ENCODE data around the gene CERCAM.
"Not testable (repeated sequence)": the region's sequence is repeated elsewhere in the genome, so short reads cannot be mapped to it uniquely, and the experiment has no call there.

The CERCAM gene

GRCh38 chr9:128415281-128415680, 5.4 kb upstream of the CERCAM start:
- intact Hi-C loops (cut with DNase I): no loop called here
- no peak for DNase-seq

DNA sequence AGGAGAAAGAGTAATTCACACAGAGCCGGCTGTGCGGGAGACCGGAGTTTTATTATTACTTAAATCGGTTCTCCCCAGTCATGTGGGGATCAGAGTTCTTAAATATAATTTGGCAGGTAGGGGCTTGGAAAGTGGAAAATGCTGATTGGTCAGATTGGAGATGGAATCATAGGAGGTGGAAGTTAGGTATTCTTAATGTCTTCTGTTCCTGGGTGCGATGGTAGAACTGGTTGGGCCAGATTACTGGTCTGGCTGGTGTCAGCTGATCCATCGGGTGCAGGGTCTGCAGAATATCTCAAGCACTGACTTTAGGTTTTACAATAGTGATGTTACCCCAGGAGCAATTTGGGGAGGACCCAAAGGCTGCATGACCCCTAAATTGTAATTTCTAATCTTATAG, 4.6 kb upstream of the CERCAM start:
- intact Hi-C loops (cut with DNase I): no loop called here
- no peak for DNase-seq

DNA sequence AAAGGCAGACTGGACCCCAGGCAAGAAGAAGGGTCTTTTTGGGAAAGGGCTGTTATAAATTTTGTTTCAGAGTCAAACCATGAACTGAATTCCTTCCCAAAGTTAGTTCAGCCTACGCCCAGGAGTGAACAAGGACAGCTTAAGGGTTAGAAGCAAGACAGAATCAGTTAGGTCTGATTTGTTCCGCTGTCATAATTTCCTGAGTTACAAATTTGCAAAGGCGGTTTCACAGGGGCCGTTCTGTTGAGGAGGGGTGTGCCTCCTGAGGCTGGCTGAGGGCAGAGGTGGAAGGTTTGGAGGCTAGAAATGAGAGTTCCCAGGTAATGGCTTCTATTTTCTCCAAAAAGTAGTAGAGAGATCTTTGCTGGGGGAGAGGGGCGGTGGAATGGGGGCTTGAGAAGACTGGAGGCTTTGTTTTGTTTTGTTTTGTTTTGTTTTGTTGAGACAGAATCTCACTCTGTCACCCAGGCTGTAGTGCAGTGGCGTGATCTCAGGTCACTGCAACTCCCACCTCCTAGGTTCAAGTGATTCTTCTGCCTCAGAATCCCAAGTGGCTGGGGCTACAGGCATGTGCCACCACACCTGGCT, 4.1 kb upstream of the CERCAM start:
- intact Hi-C loops (cut with DNase I): no loop called here
- no peak for DNase-seq

DNA sequence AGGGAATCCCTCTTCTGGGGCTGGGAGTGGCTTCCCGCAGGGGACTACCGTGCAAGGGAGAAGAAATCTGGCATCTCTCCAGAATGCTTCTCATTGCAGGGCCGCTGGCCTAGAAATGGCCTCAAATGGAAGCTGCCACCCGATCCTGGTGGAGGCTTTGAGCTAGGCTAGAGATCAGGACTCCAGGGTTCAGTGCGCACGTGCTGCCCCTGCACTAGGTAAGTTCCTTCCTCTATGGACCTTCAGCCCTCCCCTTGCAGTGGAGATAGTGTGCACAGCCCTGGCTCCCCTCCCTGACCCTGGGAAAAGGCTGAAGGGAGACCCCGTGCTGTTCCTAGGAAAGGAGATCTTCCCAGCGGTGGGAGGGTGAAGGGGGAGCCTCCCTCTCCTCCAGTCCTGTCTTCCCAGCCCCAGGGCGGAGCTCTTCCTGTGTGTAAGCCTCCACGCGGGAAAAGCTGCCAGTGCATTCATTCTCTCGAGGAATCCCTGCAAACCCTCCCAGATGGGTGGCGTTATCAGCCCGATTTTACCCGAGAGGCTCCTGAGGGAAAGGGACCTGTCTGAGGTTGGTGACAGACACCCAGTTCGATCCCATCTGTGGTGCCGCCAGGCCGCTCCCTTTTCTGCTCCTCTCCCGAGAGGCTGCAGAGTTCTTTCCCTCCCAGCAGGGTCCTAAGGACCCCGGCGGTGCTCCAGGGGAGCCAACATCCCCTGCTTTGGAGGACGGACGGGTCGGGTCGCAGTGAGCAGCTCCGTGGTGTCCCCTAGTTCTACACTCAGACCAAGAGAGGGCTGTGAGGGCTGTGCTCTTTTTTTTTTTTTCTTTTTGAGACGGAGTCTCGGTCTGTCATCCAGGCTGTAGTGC, 1.4 kb upstream of the CERCAM start:
- DNase-seq: no peak
- intact Hi-C loops (cut with DNase I): no loop called here

DNA sequence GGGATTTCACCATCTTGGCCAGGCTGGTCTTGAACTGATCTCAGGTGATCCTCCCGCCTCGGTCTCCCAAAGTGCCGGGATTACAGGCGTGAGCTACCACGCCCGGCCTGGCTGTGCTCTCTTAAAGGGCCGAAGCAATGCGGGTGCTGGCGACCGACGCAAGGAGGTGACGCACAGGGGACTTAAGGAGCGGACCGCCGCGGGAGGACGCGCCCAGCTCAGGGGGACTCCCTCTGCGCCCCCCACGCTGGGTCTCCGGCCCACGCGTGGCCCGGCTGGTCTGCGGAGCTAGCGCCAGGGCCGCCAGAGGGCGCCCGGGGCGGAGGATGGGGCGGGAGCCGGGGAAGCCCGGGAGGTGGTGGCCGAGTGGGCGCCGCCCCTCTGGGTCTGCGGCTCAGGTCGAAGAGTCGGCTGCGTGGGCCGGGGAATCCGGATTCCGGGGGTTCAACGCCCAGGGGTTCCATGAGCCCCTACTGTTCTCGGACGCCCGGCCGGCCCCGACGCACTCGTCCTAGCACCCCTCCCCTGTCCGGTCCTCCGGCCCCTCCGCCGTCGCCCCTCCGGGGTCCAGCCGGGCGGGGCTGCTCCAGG, 502 bp upstream of the CERCAM start:
- intact Hi-C loops (cut with DNase I): no loop called here
- DNase-seq: peak; percentile 38 to 94 (median 63)

- intact Hi-C loops (cut with DNase I): no loop called here
- no peak for DNase-seq
Measured at GRCh38 chr9:128421482-128421996, 882 bp downstream of the CERCAM start.

GRCh38 chr9:128422022-128422782, 1.5 kb downstream of the CERCAM start:
- DNase-seq; intact Hi-C loops (cut with DNase I): not testable (repeated sequence)

DNA sequence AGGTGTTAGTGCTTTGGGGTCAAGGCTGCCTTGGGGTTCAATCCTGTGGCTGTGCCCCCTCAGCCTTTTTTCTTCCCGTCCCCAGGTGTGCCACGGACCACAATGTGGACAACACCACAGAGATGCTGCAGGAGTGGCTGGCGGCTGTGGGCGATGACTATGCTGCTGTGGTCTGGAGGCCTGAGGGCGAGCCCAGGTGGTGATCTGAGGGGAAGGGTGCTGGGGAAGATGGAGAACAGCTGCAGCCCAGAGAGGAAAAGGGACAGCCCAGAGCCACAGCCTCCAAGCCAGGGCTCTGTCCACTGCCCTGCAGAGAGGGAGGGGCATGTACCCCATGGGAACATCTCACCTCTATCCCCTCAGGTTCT, 2.1 kb downstream of the CERCAM start:
- DNase-seq: no peak
- intact Hi-C loops (cut with DNase I): no loop called here

DNA sequence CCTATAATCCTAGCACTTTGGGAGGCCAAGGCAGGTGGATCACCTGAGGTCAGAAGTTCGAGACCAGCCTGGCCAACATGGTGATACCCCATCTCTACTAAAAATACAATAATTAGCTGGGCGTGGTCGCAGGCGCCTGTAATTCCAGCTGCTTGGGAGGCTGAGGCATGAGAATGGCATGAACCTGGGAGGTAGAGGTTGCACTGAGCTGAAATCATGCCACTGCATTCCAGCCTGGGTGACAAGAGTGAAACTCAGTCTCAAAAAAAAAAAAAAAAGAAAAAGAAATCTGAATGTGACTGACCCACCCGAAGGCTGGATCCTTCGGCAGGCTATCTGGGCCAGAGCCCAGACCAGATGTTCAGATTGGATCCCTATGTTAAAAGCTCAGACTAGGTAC, 2.7 kb downstream of the CERCAM start:
- intact Hi-C loops (cut with DNase I); DNase-seq: not testable (repeated sequence)

GRCh38 chr9:128424268-128424780, 3.7 kb downstream of the CERCAM start:
- intact Hi-C loops (cut with DNase I): no loop called here

GRCh38 chr9:128428644-128429512, 8.2 kb downstream of the CERCAM start:
- DNase-seq: no peak
- intact Hi-C loops (cut with DNase I): no loop called here

More at GRCh38 chr9:128424268-128424780, 3.7 kb downstream of the CERCAM start:
- DNase-seq: no peak

DNA sequence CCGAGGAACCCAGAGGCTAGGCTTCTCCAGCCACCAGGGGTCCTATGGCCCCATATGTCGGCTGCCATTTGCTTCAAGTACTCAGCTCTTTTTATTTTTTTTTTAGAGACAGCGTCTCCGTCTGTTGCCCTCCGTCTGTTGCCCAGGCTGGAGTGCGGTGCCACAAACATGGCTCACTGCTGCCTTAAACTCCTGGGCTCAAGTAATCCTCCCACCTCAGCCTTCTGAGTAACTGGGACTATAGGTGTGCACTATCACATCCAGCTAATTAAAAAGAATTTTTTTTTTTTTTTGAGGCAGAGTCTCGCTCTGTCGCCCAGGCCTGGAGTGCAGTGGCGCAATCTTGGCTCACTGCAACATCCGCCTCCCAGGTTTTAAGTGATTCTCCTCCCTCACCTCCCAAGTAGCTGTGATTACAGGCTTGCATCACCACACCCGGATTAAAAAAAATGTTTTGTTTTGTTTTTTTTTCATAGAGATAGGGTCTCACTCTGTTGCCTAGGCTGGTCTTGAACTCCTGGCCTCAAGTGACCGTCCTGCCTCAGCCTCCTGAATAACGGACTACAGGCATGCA, 8.9 kb downstream of the CERCAM start:
- intact Hi-C loops (cut with DNase I): no loop called here
- DNase-seq: no peak

- peak in 1 of 10 donors; percentile 42 for DNase-seq
- intact Hi-C loops (cut with DNase I): no loop called here
Measured at GRCh38 chr9:128431207-128431606, 10.6 kb downstream of the CERCAM start.

- intact Hi-C loops (cut with DNase I): no loop called here
- DNase-seq: no peak
Measured at GRCh38 chr9:128434340-128434739, 13.7 kb downstream of the CERCAM start.

DNA sequence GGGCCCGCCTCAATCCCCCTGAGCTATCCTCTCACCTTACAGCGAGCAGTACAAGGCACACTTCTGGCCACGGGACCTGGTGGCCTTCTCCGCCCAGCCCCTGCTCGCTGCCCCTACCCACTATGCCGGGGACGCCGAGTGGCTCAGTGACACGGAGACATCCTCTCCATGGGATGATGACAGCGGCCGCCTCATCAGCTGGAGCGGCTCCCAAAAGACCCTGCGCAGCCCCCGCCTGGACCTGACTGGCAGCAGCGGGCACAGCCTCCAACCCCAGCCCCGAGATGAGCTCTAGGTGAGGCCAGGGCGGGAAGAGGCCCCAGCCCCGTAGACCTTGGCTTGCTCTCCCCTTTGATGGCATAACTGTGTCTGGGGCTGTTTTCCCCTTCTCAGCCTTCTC, 15.0 kb downstream of the CERCAM start:
- intact Hi-C loops (cut with DNase I): no loop called here

GRCh38 chr9:128438343-128439109, 17.9 kb downstream of the CERCAM start:
- peak; percentile 59 to 97 (median 86) for DNase-seq
- intact Hi-C loops (cut with DNase I): no loop called here

More for the DNA sequence above, 15.0 kb downstream of the CERCAM start:
- DNase-seq: no peak

- intact Hi-C loops (cut with DNase I): no loop called here
- DNase-seq: no peak
Measured at GRCh38 chr9:128439273-128439672, 18.6 kb downstream of the CERCAM start.

- no peak for DNase-seq
- intact Hi-C loops (cut with DNase I): no loop called here
Measured at GRCh38 chr9:128442150-128442549, 21.5 kb downstream of the CERCAM start.

Data from posterior cingulate gyrus (tissue), 11 donors.